Thoracic aorta (tissue), 2 donors: Measurements from ENCODE around the gene BBC3. TPM values are rescaled to one million over a fixed set of nuclear protein-coding genes. Genes with fewer than 3 reads are reported as not detected.

Experiments used
- ATAC-seq: fragments of 150-250 bp; one replicate; pipeline ENCODE4 v1.8.0; 2017; ENCODE audit warnings: low read depth; ENCODE audit not compliant: insufficient number of reproducible peaks, low FRiP score
- DNase-seq: peaks from one replicate; pipeline ENCODE4 v3.0.0-alpha.2; 2020; ENCODE audit warnings: low spot score
- H3K27ac ChIP-seq, 2 donors: fragments of 200-600 bp; sonication (generic); 1 replicate in 1 of 2; 2 replicates in 1 of 2; pipeline ENCODE4 v1.5.1; 2016; ENCODE audit warnings: mild to moderate bottlenecking in 2 of 2, moderate library complexity in 2 of 2
- H3K27me3 ChIP-seq: fragments of 200-600 bp; sonication (generic); replicated peaks from 2 replicates; pipeline ENCODE4 v1.6.0; 2016; ENCODE audit warnings: mild to moderate bottlenecking; ENCODE audit not compliant: insufficient read depth
- H3K36me3 ChIP-seq: fragments of 200-600 bp; sonication (generic); one replicate; pipeline ENCODE4 v1.5.1; 2016
- H3K4me1 ChIP-seq, 2 donors: fragments of 200-600 bp; sonication (generic); 1 replicate in 1 of 2; 2 replicates in 1 of 2; pipeline versions ENCODE4 v1.5.1 to v1.6.0; 2016; ENCODE audit warnings: low read depth in 2 of 2, mild to moderate bottlenecking in 1 of 2; ENCODE audit not compliant: control insufficient read depth in 1 of 2
- H3K4me3 ChIP-seq: fragments of 200-600 bp; sonication (generic); 2 replicates; pipeline ENCODE4 v1.5.1; 2016; ENCODE audit warnings: mild to moderate bottlenecking
- H3K9me3 ChIP-seq: fragments of 200-600 bp; sonication (generic); 2 replicates; pipeline ENCODE4 v1.5.1; 2016
- total RNA-seq, 2 donors: library from RNA; depleted of rRNA; stranded (reverse); fragments of >200 nt; gene quantifications; one replicate each; pipeline versions ENCODE4 v1.1.0 to v1.2.3, GENCODE V29; 2016
- TF ChIP-seq, protein P1 (sequence below): fragments of 200-600 bp; sonication (generic); IDR thresholded peaks from one replicate; pipeline ENCODE4 v1.5.1; 2019; ENCODE audit warnings: antibody characterized with exemption

The BBC3 gene
- total RNA-seq, 2 donors from 2014 or later = 6.5 to 21.4 TPM

DNA sequence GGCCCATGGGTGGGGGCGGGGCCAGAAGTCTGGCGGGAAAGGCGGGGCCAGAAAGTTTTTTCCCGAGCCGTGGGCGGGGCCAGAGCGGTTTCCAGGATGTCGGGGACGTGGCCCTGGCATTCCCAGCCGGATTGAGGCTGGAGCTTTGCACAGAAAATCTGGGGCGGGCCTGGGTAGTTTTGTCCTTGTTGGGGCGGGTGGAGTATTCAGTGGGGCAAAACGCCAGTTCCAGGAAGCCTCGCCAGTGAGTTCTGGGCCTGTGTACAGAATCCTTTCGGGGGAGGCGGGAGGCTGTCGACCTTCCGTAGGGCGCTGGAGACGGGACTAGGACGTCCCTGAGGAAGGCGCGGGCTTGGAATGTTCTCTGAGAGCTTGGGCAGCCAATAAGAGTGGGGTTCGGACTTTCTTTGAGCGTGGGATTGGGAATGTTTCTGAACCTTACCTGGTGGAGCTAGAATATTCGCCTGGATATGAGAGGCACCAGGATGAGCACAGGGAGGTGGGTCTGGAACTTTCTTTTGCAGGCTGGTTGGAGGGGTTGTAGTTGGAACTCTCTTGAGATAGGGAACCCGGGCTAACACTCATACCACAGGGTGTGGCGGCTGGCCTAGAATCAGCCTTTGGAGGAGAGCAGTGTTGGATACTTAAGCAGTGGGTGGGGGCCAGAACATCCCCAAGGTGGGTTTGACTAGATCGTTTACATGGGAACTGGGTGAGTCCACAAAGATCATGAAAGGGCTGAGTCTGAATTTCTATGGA lies 26.6 kb upstream of the BBC3 start:
- Histone ChIP-seq H3K27ac (peak overlapping the region; percentile 90 to 94), H3K9me3 (no peaks in the 10 kb centered on the region), H3K4me3 (peak overlapping the region; percentile 77), H3K36me3 (peaks cover 28% of the 10 kb centered on the region), H3K27me3 (no peaks in the 10 kb centered on the region), H3K4me1 (peaks cover 9 to 35% of the 10 kb centered on the region in 2 donors)
- DNase-seq (no peak), ATAC-seq (peak; percentile 57)
- TF ChIP-seq, protein P1, sequence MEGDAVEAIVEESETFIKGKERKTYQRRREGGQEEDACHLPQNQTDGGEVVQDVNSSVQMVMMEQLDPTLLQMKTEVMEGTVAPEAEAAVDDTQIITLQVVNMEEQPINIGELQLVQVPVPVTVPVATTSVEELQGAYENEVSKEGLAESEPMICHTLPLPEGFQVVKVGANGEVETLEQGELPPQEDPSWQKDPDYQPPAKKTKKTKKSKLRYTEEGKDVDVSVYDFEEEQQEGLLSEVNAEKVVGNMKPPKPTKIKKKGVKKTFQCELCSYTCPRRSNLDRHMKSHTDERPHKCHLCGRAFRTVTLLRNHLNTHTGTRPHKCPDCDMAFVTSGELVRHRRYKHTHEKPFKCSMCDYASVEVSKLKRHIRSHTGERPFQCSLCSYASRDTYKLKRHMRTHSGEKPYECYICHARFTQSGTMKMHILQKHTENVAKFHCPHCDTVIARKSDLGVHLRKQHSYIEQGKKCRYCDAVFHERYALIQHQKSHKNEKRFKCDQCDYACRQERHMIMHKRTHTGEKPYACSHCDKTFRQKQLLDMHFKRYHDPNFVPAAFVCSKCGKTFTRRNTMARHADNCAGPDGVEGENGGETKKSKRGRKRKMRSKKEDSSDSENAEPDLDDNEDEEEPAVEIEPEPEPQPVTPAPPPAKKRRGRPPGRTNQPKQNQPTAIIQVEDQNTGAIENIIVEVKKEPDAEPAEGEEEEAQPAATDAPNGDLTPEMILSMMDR = no peak

DNA sequence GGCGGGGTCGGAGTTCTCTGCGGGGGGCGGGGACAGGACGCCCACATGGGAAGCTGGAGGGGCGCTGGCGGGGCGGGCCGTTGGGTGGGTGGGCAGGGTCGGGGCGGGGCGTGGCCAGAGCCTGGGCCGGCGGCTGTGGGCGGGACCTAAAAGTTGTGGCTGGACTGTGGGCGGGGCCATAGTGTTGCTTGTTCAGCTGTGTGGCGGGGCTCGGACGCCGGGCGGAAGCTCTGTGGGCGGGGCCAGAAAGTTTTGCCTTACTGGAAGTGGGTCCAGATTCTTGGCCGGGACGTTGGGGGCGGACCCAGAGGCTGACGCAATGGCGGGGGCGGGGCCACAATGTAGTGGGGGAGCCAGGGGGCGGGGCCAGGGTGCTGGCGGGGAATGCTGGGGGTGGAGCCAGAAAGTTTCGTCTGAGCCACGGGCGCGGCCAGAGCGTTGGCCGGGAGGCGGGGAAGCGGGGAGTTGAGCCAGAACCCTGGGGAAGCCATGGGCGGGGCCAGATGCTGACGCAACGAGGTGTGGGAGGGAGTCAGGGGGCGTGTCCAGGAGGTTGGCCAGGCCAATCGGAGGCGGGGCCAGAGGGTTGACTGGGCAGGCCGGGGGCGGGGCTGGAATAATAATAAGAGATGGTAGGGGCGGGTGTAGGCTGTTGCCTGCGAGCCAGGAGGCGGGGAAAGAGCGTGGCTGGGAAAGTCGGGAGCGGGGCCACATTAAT lies 25.9 kb upstream of the BBC3 start:
- Histone ChIP-seq H3K27me3 (no peaks in the 10 kb centered on the region), H3K4me3 (peak overlapping the region; percentile 77), H3K4me1 (peaks cover 9 to 35% of the 10 kb centered on the region in 2 donors), H3K36me3 (peaks cover 28% of the 10 kb centered on the region), H3K27ac (peak overlapping the region; percentile 91 to 94), H3K9me3 (no peaks in the 10 kb centered on the region)
- ATAC-seq = peak; percentile 81
- peak; percentile 100 for DNase-seq
- TF ChIP-seq, protein P1 = no peak

DNA sequence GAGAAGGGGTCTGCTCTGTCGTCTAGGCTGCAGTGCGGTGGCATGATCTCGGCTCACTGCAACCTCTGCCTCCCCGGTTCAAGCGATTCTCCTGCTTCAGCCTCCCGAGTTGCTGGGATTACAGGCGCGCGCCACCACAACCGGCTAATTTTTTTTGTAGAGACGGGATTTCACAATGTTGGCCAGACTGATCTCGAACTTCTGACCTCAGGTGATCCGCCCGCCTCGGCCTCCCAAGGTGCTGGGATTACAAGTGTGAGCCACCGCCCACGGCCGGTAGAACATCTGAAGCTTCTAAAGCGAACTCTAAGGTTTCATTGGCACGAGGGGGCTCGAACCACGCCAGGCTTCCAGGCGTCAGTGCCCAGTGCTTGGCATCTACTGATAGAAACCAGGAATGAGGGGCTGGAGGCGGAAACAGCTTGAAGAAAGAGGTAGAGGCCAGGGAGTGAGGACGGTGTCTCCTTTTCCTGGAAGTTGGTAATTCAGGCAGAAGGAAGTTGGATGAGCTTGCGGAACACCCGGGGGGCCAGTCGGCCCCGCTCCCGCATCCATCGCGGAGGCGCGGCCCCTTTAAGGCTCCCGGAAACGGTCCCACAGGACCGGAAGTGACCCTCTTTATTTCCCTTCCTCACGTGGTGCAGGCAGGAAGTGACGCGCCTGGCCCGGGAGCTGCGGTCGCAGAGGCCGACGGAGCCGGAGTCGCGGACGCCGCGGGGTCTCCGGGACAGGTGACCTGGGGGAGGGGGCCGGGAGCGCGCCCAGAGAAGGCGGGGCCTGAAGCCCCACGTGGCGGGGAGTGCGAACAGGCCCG lies 25.1 kb upstream of the BBC3 start, which contains the start of gene CCDC9:
Gene CCDC9 (plus strand): TSS at position 647 of the 814 bp plus-strand sequence. CDS start 1,876 bp downstream, outside the sequence.
- DNase-seq = peak; percentile 84
- H3K27me3 ChIP-seq = no peaks in the 10 kb centered on the region
- peaks cover 9 to 35% of the 10 kb centered on the region in 2 donors for H3K4me1 ChIP-seq
- peak; percentile 31 for ATAC-seq
- H3K9me3 ChIP-seq = no peaks in the 10 kb centered on the region
- peak within 1 kb of the TSS; percentile 77 for H3K4me3 ChIP-seq
- peaks cover 23% of the 10 kb centered on the region for H3K36me3 ChIP-seq
- TF ChIP-seq, protein P1 = no peak
- H3K27ac ChIP-seq = peak within 1 kb of the TSS; percentile 91 to 94

DNA sequence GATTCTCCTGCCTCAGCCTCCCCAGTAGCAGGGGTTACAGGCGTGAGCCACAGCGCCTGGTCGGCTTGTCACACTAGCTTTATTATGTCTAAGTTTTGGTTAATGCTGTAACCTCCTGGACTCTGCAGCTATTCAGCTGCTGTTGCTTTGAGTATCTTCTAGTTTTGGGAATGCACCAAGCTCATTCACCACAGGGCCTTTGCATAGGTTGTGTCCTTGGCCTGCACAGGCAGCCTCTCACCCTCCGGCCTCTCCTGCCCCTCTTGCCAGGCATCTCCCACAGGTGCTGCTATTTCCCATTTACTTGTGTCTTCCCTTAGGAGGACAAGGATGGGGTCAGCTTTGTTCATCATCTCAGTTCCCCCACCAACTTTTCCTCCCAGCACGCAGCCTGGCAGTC lies 23.0 kb upstream of the BBC3 start:
- no peak for DNase-seq
- ATAC-seq = no peak
- Histone ChIP-seq H3K27ac (no peak overlapping the region), H3K27me3 (no peaks in the 10 kb centered on the region), H3K9me3 (no peaks in the 10 kb centered on the region), H3K36me3 (peaks cover 5% of the 10 kb centered on the region), H3K4me1 (peaks cover 9 to 22% of the 10 kb centered on the region in 2 donors), H3K4me3 (no peak overlapping the region)
- TF ChIP-seq, protein P1 = no peak
